GM18519 (cell line): Measurements from ENCODE around the gene DPF3.

Experiments
- ATAC-seq: cut with Tn5 transposase; IDR thresholded peaks from one replicate; pipeline ENCODE4 v1.9.1; 2021; ENCODE audit warnings: mild to moderate bottlenecking, moderate library complexity; ENCODE audit not compliant: unreplicated experiment, low FRiP score

The DPF3 gene

DNA sequence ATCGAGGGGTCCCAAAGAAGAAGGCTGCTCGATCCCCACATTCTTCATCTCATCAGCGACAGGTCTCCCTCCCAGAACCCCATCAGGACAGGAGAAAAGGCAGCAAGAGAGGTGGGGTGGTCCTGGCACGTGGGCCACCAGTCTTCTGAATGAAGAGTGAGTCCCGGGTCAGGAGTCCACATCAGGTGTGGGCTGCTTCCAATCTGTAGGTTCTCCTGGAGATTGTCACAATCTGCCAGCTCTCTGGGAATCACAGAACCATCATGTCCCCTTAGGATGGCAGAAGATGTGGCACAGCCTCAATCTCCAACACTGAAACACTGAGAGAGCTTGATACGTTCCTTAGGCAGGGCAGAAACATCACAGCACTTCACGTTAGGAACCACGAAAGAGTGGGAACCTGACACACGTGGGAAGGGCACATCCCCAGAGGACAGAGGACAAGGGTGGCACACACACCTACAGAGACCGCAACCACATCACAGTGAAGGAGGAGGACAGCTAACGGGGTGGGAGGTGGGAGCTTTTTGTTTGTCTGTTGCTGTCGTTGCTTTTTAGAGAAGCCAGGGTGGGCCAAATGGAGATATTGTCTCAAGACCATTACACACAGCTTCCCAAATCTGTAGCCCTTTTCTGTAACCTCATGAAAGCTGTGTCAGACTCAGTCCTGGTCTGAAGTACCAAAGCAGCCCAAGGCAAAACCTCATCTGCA lies 284.5 kb downstream of the DPF3 start:
- ATAC-seq, result no peak

DNA sequence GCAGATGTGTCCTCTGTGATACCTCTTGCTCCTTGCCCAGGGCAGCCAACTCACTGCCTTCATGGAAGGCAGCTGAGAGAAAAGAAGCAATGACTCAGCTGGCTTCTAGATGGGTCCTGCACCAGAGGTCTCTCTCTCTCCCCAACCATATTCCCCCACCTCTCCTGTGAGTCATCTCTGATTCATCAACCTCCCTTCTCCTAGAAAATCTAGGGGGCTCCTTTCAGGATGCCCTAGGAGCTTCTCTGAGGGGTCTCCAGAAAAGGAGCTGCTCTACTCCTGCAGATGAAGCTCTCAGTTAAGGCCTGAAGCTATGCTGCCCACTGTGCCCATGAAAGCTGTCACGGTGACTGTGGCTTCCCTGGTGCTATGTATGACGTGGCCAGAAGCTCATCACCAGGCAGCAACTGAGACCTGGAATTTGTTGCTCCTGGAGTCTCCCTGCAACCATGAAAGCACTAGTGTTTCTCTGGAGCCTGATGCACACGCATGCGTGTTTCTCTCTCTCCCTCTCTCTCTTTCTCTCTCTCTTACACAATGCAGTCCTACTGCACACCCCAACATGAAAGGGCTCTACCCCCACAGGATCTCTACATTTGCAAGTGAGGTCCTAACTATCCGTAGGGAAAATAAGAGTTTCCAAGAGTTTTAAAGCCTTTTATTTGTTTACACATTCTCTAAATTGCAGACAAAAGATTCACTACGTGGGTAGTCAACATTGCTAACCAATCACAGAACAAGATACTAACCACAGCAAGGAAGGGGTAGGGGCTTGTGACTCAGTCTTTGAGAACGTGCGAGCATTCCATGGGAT lies 285.3 kb downstream of the DPF3 start:
- no peak for ATAC-seq

DNA sequence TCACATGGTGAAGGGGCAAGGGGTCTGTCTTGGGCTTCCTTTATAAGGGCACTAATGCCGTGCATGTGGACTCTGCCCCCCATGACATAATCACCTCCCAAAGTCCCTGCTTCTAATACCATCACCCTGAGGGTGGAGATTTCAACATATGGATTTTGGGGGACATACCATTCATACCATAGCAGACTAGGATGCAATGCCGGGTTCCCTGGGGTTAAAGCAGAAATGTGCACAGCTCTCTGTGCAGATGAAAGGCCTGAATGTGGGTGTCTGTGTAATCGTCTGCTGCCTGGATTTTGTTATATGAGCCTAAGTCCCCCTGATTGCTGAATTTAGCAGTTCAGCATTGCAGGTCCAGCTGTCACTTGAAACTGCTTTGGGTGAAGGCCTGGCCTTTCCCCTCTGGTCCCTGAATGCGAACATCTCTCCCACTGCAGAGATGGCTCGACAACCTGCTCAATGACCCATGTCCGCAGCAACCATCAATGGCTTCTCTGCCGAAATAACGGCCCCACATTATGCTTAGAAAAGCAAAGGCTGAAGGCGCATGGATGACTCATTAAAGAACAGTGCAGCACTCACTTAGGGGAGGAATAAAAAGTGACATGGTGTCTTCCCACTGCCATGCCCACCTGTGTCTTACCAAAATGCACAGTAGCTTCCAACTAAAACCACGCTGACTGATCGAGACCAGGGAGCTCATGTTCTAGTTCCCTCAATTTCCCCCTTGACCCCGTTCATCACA lies 286.3 kb downstream of the DPF3 start:
- no peak for ATAC-seq

DNA sequence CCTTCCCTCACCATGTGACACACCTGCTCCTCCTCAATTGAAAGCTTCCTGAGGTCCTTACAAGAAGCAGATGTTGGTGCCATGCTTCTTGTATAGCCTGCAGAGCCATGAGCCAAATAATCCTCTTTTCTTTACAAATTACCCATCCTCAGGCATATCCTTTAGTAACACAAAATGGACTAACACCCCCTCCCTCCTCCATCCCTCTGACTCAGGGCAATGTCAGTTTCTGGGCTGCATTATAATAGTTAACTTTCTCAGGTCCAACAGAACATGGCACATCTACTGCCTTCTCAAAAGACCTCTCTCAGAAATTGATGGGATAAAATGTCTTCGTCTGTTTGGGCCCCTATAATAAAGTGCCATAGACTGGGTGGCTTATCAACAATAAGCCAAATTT lies 287.0 kb downstream of the DPF3 start:
- ATAC-seq, result no peak

DNA sequence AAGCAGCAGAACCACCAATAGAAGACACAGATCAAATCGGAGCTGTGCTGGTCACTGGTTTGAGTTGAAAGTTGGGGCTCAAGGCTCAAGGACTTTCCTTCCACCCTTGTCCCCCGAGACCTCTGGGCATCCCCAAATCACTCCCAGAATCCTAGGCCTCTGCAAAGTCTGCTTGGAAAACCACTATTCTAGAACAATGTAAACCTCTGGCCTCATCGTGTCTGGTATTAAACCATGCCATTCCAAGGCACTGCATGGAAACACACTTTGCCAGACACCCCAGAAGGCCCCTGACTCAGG lies 288.0 kb downstream of the DPF3 start:
- ATAC-seq, result no peak

DNA sequence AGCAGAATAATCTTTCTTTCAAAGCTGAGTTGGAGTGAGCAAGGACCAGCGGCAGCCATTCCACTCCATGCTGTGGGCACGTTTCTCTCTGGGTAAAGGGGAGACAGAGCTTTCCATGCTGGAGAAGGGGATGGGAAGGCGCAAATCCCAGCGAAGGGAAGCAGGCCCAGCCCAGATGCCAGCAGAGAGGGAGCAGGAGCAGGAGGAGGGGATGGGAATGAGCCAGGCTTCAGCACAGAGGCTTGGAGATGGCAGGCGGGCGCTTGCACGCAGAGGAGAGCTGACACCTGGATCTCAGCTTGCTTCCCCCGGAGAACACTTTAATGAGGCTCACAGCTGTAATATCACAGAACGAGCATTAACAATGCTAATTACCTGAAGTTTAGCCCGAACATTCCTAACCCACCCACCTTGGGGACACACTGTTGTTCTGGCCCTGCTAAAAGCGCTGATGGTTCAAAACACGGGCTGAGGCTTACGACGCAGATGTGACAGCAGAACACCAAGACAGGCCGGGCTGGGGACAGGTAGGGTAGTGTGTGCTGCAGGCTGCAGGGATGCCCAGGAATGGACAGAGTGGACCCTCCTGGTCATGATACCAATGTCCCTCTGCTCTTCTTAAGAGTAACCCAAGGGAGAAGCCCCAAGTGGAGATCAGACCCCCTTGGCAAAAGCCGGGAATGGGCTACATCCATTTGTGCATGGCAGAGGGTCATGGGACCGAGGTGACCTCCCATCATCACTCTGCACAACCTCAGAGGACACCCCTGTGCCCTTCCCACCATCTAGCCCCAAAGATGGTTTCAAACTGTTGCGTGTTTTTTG lies 288.6 kb downstream of the DPF3 start:
- no peak for ATAC-seq

DNA sequence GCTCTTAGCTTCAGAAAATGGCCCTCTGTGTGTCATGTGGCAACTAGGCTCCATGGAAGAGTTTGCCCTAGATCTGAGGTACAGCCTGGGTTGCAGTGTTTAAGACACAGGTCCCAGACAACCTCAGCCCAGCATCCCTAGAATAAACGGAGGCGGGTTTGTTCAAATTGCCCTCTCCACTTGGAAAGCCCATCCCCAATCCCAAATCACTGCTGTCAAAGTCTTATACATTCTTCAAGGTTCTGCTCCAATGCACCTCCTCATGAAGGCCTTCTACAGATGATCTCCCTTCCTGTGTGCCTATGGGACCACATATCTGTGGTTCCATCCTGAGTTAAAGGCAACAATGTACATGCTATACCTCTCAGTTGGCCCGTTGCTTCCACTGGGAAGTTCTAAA lies 289.8 kb downstream of the DPF3 start:
- no peak for ATAC-seq

DNA sequence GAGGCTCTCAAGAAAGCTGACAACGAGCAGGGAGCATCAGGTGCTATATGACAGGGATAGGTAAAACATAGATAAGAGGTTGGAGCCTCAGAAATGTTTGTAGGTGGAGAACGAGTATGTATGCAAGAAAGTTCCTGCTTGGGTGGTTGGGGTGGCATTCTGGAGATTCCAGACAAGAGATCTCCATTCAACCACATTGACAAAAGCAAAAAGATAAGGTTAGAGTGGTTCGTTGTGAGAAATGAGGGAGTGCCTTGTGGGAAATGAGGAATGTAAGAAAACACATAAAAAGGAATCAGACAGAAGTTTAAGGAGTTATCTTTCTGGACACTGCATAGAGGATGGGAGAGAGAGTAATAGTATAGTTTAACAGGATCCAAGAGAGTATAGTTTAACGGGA lies 290.3 kb downstream of the DPF3 start:
- no peak for ATAC-seq

DNA sequence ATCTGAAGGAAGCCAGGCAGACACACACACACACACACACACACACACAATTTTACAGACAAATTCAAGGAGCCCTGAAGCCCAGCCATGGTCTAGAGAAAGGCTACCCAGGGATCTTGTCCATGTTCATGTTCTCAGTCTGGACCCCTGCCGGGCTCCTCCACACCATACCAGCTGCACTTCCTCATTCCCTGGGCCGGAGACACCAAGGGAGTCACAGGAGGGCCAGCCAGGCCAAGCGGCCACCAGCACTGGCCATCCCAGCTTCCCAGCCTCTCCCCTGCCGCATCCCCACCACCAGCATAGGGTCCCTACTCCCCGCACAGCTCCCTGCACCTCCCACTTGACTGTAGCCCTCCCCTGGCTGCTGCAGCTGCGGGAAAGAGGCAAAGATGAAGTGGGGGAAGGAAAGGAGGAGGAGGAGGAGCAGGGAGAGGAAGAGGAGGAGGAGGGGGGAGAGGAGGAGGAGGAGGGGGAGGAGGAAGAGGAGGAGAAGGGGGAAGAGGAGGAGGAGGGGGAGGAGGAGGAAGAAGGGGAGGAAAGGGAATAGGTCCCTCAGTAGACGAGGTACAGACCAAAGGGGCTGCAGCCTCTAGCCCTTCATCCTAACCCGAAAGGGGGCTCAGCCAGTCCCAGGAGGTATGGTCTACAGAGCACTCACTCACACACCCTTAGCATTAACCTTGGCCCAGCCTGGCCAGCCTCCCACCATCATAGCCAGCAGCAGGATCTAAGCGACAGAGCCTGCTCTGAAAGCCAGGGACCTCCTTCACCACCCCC lies 293.2 kb downstream of the DPF3 start:
- ATAC-seq, result no peak

DNA sequence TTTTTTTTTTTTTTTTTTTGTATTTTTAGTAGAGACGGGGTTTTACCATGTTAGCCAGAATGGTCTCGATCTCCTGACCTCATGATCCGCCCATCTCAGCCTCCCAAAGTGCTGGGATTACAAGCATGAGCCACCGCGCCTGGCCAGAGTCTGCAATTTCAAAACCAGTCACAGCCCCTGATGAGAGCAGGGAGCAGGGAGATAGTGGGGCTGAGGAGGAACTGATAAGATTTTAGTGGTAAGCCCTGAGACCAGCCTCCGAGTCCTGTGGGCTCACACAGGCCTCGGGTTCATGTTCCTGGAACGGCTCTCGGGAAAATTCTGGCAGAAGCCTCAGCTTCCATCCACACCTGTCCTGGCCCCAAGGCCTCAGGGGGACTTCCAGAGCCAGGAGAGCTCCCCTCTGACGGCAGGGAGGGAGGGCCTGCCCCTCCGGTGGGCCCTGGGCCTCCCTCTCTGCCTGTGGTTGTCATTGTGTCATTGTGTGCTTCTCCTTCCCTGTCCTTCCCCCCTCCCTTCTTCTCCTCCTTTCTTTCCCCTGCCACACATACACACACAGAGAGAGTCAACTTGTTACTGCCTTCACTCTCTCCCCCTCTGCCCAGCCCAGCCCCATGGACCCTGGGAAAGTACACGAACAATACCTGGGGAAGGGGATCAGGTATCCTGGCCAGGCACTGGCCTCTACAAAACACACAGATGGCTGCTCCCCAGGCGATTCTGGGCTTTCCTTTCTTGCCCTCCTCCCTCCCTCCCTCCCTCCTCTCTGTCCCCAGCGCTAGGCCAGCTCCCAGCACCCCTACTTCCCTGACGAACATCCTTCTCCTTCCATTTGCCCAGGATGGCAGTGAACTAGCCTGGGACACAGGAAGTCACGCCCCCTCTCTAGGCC lies 294.1 kb downstream of the DPF3 start:
- ATAC-seq, result no peak

DNA sequence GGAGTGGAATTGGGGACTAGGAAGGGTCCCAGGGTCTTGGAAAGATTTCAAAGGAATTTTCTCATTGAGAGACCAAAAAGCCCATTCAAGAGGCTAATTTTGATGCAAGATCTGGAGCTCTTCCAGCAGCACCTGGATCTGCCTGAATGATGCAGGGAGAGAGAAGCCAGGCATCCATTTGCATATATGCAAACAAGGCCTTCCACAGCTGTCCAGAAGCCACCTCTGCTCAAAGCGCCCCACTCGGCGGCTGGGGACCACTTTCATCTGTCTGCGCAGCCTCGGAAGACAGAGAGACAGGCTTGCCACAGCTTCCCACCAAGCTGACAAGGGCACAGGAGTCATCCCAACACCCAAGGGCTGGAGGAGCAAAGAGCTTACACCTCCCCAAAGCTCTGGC lies 295.6 kb downstream of the DPF3 start:
- ATAC-seq, result no peak

DNA sequence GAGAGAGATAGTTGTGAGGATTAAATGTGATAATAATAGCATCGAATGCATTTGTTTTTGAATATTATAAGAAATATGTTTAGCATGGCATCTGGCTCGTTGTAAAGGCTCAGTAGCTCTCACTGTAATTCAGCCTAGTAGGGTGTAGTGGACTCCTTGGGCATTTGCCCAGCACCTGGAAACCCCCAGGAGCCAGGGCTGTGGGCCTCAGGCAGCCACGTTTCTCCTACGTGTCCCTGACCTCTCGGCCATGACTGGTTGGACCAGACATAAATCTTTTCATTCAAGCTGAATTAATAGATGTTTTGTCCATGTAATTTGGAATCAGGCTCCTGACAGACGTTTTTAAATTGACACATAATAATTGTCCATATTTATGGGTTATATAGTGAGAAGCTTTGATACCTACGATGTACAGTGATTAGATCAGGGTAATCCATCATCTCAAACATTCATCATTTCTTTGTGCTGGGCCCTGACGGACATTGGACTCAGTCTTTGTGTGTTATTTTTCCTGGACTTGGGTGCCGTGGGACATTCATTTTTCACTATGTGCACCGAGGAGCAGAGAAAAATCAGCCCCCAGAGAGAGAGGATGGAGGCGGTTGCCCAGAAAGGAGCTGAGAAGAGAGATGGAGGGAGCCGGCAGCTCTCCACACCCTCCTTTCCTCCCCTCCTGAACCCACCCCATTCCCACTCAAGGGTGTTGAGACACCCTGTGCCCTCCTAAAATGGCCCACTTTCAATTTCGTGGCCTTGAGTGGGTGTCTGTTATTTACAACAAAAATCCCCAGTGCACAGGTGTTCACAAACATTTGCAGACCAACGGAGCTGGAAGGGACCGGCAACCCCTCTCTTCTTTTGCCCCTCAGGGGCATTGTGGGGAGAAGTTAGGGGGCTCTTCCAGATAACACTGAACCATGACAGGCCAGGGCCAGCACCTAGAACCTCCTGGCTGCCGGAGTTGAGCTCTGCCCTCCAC lies 296.4 kb downstream of the DPF3 start:
- ATAC-seq, result no peak

DNA sequence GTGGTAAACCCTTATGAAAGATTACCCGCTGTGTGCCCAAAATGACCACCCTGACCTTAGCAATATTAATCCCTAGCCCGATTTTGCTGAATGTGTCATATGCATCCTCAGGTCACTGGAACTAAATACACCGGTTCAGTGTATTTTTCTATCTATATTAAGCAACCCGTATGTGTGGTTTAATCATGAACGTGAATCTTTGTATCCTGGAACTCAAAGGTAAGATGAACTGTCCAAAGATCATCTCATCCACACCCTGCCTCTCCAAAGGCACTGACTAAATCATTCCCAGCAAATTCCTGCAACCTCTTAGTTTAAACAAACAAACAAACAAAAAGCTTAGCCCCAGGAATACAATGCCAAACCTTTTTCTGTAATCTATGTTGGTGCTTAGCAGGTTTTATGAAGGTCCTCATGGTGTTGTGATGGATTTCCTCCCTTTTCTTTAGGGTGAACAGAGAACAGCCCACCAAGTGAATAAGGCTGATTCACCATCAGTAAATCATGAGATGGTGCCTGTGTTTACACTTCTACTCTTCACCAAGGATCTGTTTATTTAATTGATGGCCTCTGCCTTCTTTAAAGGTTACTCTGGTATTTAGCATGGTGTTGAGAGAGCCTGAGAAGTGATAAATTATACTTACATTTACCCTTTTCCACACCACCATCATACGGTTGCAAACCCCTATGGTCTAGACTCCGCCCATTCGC lies 298.6 kb downstream of the DPF3 start:
- ATAC-seq, result no peak

DNA sequence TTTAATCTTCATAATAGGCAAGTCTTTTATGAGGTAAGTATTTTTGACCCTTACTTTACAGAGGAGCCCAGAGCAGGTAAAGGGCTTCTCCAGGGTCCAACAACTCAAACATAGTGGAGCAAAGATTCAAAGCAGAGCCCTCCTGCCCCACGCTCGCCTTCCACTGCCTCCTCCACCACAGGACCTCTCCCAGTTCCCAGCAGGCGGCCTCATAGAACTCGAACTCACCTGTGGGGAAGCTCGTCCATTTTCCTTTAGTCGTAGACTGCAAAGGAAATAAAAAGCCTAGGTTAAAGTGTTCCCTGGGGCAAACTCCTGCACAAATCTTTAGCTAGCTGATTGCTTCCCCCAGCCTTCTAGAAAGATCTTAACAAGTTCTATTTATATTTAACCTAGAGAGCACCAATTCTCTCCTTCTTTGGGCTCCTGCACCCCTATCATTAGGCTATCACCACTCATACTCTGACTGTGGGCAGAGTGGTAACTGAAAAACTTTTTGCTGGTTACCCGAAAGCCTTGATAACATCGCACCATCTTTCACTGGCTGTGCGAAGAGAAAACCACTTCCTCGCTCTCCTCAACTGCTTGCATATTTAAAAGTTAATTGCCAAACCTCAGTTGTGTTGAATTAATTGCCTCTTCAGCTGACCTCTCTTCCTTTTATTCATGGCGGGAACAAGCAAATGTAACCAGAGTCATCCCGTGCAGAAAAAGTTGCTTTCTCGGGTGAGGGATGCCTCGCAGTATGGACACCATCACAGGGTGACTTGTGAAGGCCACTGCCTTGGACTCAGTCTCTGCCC lies 299.6 kb downstream of the DPF3 start:
- ATAC-seq, result no peak

DNA sequence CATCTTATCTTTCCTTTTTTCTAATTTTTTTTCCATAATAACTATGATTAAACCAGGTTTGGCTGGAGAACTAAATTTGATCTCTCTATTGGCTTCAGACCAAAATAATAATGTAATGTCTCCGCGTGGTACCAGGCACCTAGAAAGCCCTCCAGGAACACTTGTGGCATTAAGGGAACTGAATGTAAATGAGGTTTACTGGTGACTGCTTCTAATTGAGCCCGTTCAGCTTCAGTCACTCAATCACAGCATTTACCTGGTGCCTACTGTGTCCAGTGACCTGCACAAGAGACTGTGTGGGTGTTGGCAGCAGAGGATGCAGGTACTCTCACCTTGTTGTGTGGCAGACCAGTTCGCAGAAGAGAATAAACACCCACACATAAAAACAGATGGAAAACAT lies 302.5 kb downstream of the DPF3 start:
- no peak for ATAC-seq

DNA sequence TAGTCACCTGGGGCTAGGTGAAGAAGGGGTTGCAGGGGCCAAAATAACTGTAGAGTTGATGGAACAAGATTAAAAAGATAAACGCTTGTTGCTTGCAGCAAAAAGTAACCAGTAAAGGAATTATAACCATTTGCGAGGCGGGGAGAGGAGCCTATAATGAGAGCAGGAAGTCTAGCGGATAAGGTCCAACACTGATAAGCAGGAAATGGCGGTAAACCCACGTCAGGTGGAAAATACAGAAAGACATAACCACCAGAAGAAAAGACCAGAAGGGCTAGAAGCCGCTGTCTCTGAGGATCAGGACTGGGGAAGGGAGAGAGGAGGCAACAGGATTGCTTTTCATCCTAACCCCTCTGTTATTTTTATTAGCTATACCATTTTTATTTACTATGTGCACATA lies 303.3 kb downstream of the DPF3 start:
- ATAC-seq, result no peak
